Measurements from ENCODE around the gene SMYD3. TPM values are rescaled to one million over a fixed set of nuclear protein-coding genes. Genes with fewer than 3 reads are reported as not detected.
A peak's percentile ranks its signal among the peaks of the same experiment; 100 is the strongest.

The SMYD3 gene
- total and polyA plus RNA-seq, 10 of the 15 experiments (the other 5 are each of a cell fraction or from before 2014, with no cell fraction given): 18.3 to 54.0 (median 24.8) TPM

DNA sequence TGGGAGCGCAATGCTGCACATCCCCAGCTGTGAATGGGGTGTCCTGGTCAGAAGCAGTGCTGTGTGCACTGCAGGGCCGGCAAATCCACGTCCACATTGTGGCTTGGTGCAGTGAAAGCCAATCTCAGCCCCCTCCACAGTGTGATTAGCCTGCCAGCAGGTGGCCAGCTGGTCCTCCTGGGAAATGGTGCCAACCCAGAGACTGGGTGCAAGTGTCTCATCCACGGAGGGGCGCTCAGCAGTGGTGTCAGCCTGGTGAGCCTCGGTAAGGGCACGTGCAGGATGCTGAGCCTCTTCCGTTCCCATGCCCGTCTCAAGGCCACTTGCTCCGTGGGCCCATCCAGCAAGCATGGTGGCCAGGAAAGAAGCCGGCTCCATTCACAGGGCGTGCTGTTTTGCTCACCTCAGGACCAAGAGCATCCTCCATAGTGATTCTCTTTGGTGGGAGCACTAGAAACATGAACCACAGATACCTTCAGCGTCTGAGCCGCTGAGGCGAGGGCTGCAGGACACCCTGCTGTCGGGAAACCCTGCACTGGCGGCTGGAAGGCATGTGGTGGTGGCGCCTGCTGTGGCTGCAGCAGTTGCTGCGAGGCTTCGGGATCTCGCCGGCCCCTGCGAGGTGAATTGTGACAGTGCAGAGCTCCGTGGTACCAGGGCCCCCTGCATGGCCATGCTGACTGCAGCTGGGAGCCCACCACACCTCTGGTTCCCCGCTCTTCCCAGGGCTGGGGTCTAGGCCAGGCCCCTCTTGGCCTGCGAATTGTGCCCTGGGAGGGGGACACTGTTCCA lies 2.0 kb upstream of the SMYD3 start (continued):
- TF ChIP-seq, protein P1, sequence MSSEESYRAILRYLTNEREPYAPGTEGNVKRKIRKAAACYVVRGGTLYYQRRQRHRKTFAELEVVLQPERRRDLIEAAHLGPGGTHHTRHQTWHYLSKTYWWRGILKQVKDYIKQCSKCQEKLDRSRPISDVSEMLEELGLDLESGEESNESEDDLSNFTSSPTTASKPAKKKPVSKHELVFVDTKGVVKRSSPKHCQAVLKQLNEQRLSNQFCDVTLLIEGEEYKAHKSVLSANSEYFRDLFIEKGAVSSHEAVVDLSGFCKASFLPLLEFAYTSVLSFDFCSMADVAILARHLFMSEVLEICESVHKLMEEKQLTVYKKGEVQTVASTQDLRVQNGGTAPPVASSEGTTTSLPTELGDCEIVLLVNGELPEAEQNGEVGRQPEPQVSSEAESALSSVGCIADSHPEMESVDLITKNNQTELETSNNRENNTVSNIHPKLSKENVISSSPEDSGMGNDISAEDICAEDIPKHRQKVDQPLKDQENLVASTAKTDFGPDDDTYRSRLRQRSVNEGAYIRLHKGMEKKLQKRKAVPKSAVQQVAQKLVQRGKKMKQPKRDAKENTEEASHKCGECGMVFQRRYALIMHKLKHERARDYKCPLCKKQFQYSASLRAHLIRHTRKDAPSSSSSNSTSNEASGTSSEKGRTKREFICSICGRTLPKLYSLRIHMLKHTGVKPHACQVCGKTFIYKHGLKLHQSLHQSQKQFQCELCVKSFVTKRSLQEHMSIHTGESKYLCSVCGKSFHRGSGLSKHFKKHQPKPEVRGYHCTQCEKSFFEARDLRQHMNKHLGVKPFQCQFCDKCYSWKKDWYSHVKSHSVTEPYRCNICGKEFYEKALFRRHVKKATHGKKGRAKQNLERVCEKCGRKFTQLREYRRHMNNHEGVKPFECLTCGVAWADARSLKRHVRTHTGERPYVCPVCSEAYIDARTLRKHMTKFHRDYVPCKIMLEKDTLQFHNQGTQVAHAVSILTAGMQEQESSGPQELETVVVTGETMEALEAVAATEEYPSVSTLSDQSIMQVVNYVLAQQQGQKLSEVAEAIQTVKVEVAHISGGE (CRISPR knock-in tag; IDR thresholded peaks at IDR 0.05): no peak

DNA sequence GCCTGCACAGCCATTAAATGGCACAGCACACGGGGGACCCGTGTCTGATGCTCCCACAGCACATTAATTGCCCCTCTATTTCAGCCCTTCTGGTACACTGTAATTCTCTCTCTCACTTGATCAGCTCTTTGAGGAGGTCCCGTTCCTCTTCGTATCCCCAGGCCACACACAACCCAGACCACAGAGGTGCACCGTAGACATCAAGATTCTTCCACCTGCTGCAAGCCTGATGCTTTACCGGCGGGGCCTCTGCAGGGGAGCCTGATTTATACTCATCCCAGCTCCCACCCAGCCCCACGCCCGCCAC lies 759 bp downstream of the SMYD3 start:
- ATAC-seq: peak; percentile 51
- Histone ChIP-seq H3K4me1 (ENCODE audit: control insufficient read depth, insufficient read depth, low read length) (peaks cover 4% of the 10 kb centered on the region; the same call in 1 of the 2 replicates), H3K36me3 (ENCODE audit: control insufficient read depth in 2 of 2, insufficient read depth in 2 of 2, low read length in 1 of 2) (no peaks in the 10 kb centered on the region; a peak in 1 of 4 replicates), H3K27me3 (replicated peaks in 1 of 2; ENCODE audit: control insufficient read depth in 2 of 2, insufficient read depth in 2 of 2, low read length in 1 of 2) (no peaks in the 10 kb centered on the region), H3K4me3 (peak overlapping the region; percentile 66), H3K9ac (ENCODE audit: control insufficient read depth, insufficient read depth, low read length) (peak overlapping the region; percentile 64), H3K27ac (ENCODE audit: control insufficient read depth, insufficient read depth) (no peak overlapping the region), H3K79me2 (ENCODE audit: control insufficient read depth, insufficient read depth, low read length) (peaks cover 9% of the 10 kb centered on the region), H4K20me1 (ENCODE audit: control insufficient read depth, insufficient read depth) (no peaks in the 10 kb centered on the region), H3K9me3 (replicated peaks; ENCODE audit: control insufficient read depth, insufficient read depth, low read length) (no peaks in the 10 kb centered on the region), H2AFZ (ENCODE audit: control insufficient read depth, low read depth, low read length) (peak overlapping the region; percentile 99), H3K4me2 (ENCODE audit: control insufficient read depth, insufficient read depth) (peak overlapping the region; percentile 100)
- ChIA-PET RAD21 (ENCODE audit: unreplicated experiment) (interaction anchor here (1.1 kb wide), 1 partner anchor 292 kb away, joined by 3 read pairs; no protein-coding TSS in a partner anchor), CTCF (interaction anchor here (0.6 to 1.4 kb wide), 6 partner anchors 9 to 486 kb away, joined by 3 to 10 read pairs (median 4); no protein-coding TSS in a partner anchor), SMC1A (ENCODE audit: uncharacterized antibody, unreplicated experiment) (interaction anchor here (1.1 to 1.4 kb wide), 3 partner anchors 8 to 20 kb away, joined by 3 to 8 read pairs (median 4); no protein-coding TSS in a partner anchor), POLR2A (interaction anchor here (0.5 to 2.4 kb wide), 3 partner anchors 9 to 59 kb away, joined by 3 to 7 read pairs (median 6); partner anchors contain the start of genes CNST and TFB2M)
- in situ Hi-C loops (cut with MboI): no loop called here
- WGBS (ENCODE audit: insufficient coverage, insufficient replicate concordance, low lambda C conversion rate, missing lambda C conversion rate): 2% methylated on average over 9 of the region's 9 CpGs
- TSS peak; percentile 74 for BruUV-seq (replicated peaks)
- intact Hi-C loops (cut with micrococcal nuclease; ENCODE audit: unreplicated experiment): loop anchor here (2.0 kb wide), 1 partner anchor 60 kb away; the partner anchor contains the start of genes CNST and TFB2M
- no peak for FAIRE-seq
- no peak for DNase-seq (ENCODE audit: low read depth, low spot score)
- TF ChIP-seq NR2C2 (IDR thresholded peaks at IDR 0.05; ENCODE audit: borderline replicate concordance, control insufficient read depth, insufficient read length, low read depth) (no peak), RAD51 (IDR thresholded peaks at IDR 0.05) (no peak), POLR2A (IDR thresholded peaks at IDR 0.05; ENCODE audit: low read depth, low read length) (no peak), CHD2 (IDR thresholded peaks at IDR 0.05; ENCODE audit: borderline replicate concordance, low read depth, low read length) (0 out of 2 replicates have a peak, but pooled peaks have one; percentile 4), MEF2A (IDR thresholded peaks at IDR 0.05; ENCODE audit: insufficient read depth, low read depth, low read length) (no peak), TAF1 (IDR thresholded peaks at IDR 0.05; ENCODE audit: borderline replicate concordance, low read depth, low read length) (no peak), MXI1 (IDR thresholded peaks at IDR 0.05; ENCODE audit: low read depth, low read length) (0 out of 2 replicates have a peak, but pooled peaks have one; percentile 44), NBN (IDR thresholded peaks at IDR 0.05) (0 out of 2 replicates have a peak, but pooled peaks have one; percentile 20), POLR2AphosphoS5 (IDR thresholded peaks at IDR 0.05; ENCODE audit: low read length) (no peak)
- TF ChIP-seq, protein P2, sequence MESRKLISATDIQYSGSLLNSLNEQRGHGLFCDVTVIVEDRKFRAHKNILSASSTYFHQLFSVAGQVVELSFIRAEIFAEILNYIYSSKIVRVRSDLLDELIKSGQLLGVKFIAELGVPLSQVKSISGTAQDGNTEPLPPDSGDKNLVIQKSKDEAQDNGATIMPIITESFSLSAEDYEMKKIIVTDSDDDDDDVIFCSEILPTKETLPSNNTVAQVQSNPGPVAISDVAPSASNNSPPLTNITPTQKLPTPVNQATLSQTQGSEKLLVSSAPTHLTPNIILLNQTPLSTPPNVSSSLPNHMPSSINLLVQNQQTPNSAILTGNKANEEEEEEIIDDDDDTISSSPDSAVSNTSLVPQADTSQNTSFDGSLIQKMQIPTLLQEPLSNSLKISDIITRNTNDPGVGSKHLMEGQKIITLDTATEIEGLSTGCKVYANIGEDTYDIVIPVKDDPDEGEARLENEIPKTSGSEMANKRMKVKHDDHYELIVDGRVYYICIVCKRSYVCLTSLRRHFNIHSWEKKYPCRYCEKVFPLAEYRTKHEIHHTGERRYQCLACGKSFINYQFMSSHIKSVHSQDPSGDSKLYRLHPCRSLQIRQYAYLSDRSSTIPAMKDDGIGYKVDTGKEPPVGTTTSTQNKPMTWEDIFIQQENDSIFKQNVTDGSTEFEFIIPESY (IDR thresholded peaks at IDR 0.05): no peak
- TF ChIP-seq, protein P3, sequence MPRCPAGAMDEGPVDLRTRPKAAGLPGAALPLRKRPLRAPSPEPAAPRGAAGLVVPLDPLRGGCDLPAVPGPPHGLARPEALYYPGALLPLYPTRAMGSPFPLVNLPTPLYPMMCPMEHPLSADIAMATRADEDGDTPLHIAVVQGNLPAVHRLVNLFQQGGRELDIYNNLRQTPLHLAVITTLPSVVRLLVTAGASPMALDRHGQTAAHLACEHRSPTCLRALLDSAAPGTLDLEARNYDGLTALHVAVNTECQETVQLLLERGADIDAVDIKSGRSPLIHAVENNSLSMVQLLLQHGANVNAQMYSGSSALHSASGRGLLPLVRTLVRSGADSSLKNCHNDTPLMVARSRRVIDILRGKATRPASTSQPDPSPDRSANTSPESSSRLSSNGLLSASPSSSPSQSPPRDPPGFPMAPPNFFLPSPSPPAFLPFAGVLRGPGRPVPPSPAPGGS (IDR thresholded peaks at IDR 0.05; ENCODE audit: borderline replicate concordance, insufficient read depth, low read depth, low read length, poor library complexity, severe bottlenecking): no peak
